ENCODE data around the gene ANTXRL.
"Not testable (repeated sequence)": the region's sequence is repeated elsewhere in the genome, so short reads cannot be mapped to it uniquely, and the experiment has no call there.

The ANTXRL gene

DNA sequence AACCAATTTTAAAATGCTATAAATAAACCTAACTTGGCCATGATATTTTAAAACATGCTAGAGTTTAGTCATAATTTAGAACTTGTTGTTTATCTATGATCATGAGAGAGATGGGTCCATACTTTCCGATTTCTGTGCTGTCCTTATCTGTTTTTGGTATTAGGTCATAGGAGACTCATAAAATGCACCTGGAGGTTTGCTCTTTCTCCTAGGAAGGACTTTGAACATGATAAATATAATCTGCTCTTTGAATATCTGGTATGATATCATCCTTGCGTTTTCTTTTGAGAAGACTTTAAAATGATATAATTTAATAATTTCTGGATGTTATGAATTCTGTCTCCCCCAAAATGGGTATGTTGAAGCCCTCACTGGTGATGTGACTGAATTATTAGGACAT lies 9.0 kb upstream of the ANTXRL start:
- DNase-seq, result no peak

DNA sequence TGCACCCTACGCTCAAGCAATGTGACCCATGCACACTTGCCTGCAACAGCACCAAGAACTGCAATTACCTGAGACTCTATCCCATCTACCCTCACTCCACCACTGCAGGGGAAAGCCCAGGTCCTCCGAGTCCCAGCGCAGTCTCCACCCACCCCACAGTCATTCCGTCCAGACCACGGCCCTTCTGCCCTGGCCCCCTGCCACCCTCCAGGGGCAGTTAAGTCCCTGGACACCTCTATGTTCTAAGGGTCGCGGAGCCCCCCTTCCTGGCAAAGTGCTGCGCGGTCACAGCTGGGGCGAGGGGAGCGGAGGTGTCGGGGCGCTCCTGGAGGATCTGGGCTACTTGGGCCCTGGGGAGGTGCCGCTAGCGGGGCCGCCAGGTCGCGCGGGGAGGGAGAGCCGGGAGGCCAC lies 4.4 kb upstream of the ANTXRL start:
- DNase-seq, result not testable (repeated sequence)

DNA sequence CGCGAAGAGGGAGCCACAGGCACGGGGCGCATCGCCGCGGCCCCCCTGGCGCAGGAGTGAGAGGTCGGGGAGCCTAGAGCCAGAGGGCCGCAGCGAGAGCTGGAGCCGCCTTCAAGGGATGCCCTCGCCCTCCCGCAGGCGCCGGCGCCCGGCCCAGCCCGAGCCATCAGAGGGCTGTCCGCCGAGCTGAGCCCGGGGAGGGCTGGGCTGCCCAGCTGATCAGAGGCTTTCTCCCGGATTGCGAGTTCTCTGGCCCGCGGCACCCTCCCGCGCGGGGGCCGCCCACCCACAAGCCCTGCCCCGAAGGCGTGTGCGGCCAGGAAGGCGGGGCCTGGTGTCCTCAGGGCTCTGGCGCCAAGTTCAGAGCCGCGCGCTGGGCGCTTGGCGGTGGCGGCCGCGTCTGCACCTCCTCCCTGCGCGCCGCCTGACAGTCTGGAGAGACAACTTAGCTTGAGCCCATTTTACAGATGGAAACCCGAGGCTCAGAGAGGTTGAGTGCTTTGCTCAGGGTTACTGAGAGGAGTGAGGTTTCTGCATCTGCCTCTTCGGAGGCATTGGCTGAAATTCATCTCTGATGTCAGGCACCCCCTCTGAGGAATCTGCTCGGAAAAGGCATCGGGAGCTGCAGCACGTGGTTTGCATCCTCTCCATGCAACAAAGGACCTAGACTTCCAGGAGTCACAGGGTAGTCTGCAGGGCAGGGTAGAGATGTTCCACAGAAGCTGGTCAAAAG lies 3.8 kb upstream of the ANTXRL start:
- peak; percentile 53 for DNase-seq

DNA sequence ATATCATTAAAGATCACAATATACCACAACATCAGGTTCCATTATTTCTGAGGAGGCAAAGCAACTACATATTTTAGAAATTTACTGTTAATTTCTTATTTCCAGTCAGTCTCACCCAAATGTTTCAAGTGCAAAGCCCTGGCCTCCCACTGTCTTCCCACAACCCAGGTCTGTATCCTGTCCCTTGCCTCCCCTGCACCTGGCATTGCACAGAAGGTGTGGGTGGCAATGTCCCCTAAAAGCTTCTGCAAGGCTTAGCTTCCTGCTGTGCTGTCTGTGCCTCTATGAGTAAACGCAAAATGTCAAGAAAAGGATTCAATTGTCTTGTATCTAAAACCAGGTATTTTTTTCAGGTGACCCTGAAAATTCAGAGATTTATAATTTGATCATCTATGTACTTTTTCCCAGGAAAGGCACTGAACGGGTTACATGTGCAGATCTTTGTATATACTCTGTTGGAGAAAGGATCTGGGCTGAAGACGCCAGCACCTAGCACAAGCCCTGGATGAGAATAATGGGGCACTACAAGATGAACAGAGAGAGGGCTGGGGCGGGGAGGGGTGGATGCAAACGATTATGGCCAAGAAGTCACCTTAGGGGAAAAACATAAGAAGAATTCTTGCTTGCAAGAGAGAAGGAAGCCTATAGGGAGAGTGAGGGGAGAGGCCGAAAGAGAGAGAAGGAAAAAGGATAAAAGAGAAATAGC lies 3.1 kb upstream of the ANTXRL start:
- no peak for DNase-seq

DNA sequence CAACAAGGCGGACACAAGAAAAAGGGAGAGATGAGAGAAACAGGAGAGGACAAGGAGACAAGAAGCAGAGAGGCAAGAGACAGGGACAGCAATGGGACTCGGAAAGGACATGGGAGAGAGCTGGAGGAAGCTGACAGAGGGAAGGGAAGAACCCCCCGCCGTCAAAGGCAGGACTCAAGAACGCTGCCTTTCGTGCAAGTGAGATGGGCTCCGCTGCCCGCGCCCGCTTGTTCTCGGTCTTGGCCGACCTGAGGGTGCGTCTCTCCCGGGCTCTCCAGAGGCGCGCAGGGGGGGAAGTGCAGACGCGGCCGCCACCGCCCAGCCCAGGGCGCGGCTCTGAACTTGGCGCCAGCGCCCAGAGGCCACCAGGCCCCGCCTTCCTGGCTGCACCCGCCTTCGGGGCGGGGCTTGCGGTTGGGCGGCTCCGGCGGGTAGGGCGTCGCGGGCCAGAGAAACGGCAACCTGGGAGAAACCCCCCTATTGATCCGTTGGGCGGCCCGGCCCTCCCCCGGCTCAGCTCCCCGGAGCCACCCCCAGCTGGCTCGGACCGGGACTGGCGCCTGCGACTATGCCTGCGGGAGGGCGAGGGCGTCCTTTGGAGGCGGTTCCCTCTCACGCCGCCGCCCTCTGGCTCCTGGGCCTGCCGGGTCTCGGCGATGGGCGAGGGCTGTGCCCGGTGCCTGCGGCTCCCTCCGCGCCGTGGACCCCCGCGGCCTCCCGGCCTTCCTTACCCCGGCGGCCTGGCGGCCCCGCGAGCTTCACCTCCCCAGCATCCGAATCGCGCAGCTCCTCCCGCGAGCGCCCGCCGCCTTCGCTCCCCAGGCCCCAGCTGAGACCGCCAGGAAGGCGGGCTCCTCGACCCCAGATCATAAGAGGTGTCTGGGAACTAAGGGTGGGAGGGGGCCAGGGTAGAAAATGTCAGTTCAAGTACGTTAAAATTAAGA lies 2.2 kb upstream of the ANTXRL start:
- peak; percentile 67 for DNase-seq

DNA sequence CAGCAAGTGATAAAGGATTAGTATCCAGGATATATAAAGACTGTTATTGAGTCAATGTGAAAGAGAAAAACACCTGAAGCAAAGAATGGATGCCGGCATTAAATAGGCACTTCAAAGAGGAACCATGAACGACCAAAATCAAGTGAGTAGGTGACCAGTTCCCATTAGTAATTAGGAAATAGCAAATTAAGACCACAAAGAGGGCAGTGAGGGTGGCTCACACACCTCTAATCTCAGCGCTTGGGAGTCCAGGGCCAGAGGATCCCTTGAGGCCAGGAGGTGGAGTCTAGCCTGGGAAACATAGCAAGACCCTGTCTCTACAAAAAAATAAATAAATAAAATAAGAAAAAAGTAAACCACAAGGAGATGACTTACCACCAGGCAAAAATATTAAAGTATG lies 1.5 kb upstream of the ANTXRL start:
- DNase-seq, result no peak

DNA sequence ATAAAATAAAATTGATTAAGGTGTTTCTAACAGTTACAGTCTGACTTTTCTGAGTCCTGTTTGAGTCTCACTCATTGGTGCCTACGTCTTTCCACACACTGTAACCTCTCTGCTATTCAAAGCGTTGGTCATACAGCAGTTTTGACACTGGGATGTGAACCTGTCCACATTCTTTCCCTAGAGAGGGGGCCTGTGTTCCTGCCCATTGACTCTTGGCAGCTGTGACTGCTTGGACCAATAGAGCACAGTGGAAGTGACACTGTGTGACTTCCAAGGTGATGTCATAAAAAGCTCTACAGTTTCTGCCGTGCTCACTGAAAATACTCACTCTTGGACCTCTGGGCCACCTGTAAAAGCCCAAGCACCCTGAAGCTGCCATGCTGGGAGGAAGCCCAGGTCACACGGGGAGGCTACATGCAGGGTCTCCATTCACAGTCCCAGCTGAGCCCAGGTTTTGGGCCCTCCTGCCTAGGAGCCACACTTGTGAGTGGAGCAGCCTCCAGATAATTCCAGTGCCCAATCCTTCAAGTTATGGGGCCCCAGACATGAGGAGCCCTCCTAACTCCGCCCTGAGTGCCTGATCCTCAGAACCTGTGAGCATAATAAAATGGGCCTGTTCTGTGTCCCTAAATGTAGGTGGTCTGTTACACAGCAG lies 704 bp upstream of the ANTXRL start:
- no peak for DNase-seq

DNA sequence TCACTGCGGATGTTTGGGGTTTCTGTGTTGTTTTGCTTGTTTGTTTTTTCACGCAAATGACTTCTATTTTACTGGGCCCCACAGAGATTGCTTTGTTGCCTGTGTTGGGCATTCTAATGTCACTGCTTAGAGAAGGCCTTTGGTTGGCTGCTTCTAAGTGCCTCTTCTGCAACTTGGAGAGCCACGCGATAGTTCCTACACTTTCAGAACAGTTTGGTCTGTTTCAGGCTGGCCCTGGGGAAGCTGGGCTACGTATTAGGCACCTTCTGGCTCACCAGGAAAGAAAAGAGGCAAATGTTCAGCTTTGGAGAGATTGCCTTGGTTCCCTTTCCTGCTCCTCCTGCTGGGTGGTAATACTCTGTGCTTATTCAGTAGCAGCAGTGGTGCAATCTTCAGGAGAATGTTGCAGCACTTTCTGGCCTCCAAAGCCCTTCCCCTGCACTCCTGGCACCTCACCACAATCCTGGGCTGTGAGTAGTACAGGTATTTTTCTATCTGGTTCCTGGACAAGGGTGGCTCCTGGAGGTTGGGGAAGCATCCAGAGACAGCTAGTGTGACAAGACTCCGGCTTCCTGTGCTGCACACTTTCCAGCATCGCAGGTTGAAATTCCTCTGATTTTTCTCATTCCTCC lies 1.2 kb downstream of the ANTXRL start:
- DNase-seq, result no peak

DNA sequence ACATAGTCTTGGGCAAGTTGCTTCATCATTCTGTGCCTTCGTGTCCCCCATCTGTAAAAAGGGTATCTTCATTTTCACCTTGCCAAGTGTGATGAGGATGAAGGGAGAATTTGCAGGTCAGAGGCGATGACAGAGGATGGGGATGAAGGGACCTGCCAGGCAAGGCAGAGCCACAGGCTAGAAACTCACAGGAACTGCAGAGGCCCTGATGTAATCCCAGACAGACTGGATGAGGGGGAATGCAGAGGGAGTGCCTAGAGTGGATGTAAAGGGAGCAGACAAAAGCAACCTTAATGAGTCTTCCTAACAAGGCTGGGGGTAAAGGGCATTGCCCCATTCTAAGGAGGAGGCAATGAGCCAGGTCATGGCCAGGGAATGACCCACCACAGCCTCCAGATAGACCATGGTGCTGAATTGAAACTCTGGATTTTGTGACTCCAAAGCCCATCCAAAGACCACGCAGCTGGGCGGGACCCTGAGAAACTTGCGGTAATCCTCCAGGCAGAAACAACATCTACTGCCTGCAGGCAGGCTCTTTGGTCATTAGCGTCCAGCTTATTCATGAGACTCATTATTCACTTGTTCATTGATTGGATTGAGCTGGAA lies 1.9 kb downstream of the ANTXRL start:
- DNase-seq, result no peak

DNA sequence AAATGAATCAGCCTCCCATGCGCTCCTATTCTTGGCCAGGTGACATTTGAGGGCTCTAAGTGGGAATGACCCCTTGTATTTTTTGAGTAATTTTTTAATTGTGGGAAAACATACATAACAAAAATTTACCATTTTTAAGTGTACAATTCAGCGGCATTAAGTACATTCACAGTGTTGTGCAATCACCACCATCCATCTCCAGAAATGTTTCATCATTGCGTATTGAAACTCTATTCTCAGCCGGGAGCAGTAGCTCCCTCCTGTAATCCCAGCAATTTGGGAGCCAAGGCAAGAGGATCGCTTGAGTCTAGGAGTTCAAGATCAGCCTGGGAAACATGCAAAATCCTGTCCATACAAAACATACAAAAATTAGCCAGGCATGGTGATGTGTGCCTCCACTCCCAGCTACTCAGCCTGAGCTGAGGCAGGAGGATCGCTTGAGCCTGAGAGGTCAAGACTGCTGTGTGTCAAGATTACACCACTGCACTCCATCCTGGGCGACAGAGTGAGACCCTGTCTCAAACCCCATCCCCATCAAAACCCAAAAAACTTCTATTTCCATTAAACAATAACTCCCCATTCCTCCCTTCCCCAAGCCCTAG lies 2.5 kb downstream of the ANTXRL start:
- no peak for DNase-seq

DNA sequence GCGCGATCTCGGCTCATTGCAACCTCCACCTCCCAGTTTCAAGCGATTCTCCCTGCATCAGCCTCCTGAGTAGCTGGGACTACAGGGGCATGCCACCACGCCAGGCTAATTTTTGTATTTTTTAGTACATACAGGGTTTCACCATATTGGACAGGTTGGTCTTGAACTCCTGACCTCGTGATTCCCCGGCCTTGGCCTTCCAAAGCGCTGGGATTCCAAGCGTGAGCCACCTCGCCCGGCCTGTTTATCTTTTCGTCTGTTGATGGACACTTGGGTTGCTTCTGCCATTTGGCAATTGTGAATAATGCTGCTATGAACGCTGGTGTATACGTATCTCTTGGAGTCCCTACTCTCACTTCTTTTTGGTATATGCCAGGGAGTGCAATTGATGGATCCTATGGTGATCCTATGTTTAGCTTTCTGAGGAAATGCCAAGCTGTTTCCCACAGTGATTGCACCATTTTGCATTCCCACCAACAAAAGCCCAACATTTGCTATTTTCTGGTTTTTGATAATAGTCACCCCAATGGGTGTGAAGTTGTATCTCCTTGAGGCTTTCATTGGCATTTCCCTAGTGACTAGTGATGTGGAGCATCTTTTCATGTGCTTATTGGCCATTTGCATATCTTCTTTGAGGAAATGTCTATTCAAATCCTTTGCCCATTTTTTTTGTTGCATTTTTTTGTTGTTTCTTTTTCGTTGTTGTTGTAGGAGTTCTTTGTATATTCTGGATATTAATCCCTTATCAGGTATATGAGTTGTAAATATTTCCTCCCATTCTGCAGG lies 3.5 kb downstream of the ANTXRL start:
- DNase-seq, result no peak

DNA sequence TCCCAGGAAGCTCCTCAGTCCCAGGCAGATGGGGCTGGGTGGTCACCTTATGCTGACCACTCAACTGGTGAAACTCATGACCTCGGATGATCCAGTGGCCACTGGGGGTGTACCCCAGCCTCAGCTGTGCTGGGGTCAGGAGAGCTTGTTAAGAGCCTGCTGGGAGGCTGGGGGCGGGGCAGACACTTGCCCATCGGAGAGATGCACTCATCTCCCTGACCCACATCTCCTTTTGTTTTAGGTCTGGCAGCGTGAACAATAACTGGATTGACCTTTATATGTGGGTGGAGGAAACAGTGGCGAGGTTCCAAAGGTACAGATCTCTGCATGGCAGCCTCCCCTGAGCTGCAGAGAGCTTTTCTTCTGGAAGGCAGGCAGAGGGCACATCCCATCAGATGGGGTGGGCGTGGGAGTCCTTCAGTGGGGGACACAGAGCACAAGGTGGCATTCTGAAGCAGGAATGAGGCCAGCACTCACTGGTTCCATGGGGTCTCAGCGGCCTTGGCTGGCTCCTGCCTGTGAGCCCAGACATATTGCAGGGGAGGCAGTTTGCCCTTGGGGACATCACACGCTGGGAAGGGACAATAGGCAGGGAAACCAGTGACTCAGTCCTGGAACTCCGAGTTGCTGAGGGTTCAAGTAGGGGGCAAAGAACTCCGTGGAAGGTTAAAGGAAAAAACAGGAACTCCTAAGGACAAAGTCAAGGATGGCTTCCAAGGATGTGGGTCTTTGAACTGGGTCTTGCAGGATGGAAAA lies 5.2 kb downstream of the ANTXRL start:
- DNase-seq, result no peak

DNA sequence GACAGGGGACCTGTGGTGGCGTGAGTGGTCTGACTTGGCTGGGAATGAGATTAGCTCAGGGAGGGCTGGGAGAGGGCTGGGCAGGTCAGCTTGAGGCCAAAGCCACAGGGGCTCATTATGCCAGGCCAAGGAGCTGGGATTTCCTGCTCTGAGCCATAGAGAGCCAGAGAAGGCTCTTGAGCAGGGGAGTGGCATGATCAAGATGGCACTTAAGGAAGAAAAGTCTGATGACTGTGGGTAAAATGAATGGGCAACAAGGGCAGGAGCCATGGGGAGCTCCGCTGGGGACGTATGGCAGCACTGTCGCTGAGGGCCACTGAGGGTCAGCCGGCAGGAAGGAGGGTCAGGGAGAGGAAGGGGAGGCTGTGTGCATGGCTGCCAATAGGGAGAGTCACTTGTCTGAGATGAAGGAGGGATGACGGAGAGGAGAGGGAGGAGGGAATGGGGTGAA lies 5.8 kb downstream of the ANTXRL start:
- no peak for DNase-seq

DNA sequence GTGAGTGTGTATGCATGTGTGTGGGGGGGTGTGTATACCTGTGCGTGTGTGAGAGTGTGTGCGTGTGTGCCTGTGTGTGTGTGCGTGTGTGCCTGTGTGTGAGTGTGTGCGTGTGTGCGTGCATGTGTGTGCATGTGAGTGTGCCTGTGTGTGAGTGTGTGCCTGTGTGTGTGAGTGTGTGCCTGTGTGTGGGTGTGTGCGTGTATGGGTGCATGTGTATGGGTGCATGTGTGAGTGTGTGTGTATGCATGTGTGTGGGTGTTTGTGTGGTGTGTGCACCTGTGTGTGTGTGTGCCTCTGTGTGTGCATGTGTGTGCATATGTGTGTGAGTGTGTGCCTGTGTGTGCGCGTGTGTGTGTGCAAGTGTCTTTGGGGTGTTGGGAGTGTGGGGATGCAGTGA lies 6.4 kb downstream of the ANTXRL start:
- DNase-seq, result no peak

DNA sequence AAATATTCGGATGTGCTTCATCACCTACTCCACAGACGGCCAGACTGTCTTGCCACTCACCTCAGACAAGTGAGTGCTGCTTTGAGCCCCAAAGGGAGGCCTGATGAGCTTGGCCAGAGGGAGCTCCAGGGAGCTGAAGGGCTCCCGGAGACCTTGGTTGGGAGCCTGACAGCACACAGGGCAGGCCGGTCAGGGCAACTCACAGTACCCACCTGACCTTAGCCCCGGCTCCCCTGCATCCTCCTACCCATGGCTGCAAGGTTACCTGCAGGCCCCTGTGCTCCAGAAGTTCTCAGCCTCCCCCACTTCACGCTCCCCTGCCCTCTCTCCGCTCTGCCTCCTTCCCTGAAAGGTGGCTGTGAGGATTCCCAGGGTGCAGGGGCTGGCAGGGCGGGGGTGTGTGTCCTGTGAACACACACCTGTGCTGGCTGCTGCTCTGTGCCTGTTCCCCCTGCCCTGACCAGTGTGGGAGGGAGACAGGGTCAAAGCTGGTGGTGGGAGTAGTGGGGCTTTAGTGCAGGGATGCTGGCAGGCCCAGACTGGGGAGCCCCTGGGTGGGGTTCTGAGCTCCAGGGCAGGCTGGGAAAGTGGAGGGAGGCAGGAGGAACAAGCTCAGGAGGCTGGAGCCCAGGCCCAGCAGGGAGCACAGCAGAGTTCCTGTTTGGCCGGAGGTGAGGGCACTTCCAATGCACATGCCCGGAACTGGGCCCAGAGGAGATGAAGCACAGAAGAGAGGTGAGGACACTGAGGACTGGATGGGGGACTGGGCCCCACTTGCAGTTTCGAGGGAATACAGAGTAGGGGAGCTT lies 7.2 kb downstream of the ANTXRL start:
- no peak for DNase-seq

DNA sequence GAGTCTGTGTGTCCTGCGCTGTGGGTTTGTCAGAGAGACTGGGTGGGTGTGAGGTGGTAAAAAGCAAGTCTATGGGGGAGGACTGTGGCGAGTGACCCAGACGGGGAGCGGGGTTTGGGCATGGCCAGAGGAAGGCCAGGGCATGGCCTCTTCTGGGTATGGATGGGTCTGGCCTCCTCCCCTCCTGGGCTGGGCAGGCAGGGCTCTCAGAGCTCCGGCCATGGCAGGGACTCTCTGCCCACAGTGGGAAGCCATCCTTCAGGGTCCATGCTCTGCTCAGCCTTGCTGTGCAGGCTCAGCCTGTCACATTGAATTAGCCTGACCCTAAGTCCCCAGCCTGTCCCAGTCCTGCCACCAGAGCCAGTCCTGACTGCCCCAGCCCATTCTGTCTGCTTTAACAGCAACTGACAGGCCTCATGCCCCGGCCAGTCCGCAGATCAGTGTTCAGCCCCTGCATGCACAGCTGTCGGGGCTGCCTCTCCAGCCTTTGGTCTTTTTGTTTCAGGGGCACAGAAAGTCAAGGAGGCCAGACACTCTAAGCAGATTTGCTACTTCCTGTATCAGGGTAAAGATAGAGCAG lies 7.9 kb downstream of the ANTXRL start:
- no peak for DNase-seq

DNA sequence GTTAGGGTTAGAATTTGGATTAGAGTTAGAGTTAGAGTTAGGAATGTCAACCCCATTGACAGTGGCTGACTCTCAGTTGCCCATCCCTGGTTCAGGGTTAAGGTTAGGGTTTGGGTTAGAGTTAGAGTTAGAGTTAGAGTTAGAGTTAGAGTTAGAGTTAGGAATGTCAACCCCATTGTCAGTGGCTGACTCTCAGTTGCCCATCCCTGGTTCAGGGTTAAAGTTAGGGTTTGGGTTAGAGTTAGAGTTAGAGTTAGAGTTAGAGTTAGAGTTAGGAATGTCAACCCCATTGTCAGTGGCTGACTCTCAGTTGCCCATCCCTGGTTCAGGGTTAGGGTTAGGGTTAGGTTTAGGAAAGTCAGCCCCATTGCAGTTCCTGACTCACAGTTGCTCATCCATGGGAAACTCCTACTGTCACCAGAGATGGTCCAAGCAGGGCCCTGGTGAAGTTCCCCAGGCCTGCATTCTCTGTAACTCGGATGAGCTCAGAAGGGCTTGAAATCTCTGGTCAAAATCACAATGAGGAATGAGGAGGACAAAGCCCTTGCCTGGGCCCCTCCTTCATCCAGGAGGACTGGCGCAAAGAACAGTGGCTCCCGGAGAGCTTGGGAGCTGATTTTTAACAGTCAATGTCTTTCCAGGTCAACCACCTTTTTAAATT lies 8.7 kb downstream of the ANTXRL start:
- not testable (repeated sequence) for DNase-seq

DNA sequence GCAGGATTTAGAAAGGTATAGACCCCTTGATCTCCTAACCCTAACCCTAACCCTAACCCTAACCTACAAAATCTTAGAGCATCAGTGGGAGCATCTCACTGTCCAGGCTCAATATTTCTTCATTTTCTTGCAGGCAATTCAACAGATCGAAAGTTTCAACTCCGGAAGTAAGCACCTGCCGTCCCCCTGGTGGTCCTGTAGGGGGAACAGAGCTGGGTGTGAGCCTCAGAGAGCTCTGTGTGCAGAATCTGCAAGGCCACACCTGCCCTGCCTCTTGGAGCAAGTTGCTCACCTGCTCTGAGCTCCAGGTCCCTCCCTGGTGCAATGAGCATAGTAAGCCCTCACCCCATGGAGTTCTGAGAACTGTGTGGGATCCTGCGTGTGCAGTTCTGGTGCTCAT lies 9.3 kb downstream of the ANTXRL start:
- not testable (repeated sequence) for DNase-seq

All from stimulated activated CD4-positive, alpha-beta T cell treated with anti-CD3 and anti-CD28 coated beads, Interleukin-1b, Interleukin-23, amount 100 ng/mL, for 48 hours (primary cell).